GM23248 (cell line): ENCODE measurements around the gene CFAP74.

Experiments
- EZH2 ChIP-seq: fragments of 200-600 bp; sonication (generic); IDR thresholded peaks from 2 replicates; pipeline ENCODE4 v1.6.1; 2018; ENCODE audit warnings: antibody characterized with exemption, mild to moderate bottlenecking; ENCODE audit not compliant: insufficient read depth, poor library complexity, severe bottlenecking
- EZH2phosphoT487 ChIP-seq: fragments of 200-600 bp; sonication (generic); IDR thresholded peaks from 2 replicates; pipeline ENCODE4 v1.6.1; 2018; ENCODE audit warnings: antibody characterized with exemption, moderate library complexity, mild to moderate bottlenecking, low read depth; ENCODE audit not compliant: insufficient read depth

GRCh38 chr1:1915911-1916840 is 87.4 kb downstream of the CFAP74 start:
- TF ChIP-seq EZH2 (no peak), EZH2phosphoT487 (no peak)
